ENCODE measurements around the gene PEX5.
"Not testable (repeated sequence)": the region's sequence is repeated elsewhere in the genome, so short reads cannot be mapped to it uniquely, and the experiment has no call there.

The PEX5 gene

DNA sequence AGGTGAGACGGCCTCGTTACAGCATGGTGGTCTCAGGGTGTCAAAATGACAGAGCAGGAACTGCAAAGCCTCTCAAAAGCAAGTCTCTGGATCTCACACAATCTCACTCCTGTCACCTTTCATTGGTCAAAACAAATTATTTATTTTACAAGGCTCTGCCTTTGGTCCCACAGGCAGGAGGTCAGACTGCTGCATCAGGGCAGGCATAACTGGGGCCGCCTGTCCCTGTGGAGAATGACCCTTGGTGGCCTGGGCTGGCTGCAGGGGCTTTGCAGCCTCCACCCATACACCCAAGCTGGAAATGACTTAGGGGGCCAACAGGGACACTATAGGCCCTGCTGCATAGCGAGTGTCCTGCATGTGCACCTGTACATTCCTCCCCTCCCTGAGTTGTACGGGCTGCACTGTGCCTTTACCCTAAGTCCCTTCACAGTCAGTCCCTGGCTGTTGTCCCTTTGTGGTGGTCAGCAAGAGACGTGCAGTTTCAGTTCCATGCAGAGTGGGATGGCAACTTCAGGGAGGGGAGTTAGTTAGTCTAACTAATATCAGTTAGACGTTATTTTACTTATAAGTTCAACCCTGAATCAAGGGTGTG is 28.1 kb downstream of the PEX5 start:
- no peak for DNase-seq (ENCODE audit: low spot score)

DNA sequence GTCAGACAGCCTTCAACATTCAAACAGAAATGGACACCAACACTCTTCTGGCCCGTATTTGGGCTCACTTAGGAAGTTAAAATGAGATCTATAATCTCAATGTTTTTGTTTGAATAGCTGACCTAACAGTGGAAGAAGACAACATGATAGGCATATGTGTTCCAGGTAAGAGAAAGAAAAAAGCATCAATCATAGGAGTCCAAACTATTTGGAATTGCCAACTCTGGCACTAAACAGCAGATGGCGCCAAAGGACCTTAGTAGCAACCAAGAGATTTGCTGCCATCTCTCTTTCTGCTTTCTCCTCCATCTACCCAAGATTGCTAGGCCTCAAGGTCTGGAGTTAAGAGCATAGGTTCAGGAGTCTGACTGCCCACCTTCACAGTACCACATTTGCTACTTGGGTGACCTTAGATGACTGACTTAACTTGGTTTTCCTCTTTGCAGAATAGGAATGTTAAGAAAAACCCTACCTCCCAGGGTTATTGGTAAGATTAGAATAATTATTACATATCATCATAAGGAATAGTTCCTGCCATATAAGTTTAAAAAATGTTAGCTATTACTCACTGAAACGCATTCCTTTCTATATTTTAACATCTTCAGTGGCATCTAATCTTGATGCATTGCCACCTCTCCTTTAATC is 30.2 kb downstream of the PEX5 start:
- peak; percentile 71 for DNase-seq (ENCODE audit: low spot score)

DNA sequence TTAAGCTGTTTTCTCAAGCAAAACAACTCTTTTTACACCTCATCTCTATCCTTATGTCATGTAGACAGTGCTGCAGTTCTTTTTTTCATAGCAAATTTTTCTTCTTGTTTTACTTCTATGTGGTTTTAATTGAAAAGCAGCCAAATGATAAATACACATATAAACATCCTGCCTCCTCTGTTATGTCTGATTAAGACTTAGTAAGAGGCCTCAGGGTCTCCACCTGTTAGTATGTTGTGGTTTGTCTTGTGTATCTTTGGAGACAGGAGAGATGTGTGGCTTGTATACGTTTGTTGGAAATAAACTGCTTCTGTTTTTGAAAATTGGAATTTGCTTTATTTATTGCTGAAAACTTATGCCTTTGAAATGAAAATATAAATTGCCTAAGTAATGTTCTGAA is 32.0 kb downstream of the PEX5 start:
- DNase-seq (ENCODE audit: low spot score), result no peak

DNA sequence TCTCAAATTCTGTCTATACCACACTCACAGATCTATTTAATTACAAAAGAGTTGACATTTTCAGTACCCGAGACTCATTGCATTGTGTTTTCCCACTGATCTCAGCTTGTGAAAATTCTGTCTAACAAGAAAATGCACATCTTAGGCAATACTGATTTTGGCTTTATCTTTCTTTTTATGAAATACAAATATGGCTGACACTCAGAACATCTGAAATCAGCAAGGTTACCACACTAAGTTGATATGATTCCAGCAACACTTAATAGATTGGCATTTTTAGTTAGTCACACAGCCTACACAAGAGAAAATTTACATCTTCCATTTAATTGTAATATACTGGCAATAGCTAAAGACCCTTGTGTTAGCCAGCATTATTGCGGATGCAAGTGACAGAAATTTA is 40.3 kb downstream of the PEX5 start:
- DNase-seq (ENCODE audit: low spot score), result no peak

DNA sequence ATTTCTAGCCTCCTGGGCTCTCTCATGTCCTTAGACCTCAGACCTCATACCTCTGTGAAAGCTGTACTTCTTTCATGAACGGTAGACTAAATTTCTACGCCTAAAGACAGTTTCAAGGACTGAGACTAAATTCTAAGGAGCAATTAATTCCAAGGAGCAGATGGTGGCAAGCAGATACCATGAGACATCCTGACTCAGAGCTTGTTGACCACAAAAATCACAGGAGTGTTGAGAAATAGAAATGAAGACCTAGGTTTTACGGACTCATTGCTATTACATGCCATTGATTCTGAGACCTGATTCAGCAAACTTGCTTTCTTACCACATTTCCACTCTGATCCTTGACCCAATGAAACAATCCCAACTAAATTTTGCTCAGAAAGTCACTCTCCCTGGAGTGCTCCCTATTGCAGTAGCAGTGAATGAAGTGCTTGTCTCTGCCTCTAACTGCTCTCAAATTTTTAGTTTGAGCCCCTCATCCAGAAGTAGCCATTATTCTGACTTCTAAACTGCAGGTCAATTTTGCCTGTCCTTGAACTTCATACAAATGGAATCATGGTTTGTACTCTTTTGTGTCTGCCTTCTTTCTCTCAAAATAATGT is 52.0 kb downstream of the PEX5 start:
- DNase-seq (ENCODE audit: low spot score), result no peak

DNA sequence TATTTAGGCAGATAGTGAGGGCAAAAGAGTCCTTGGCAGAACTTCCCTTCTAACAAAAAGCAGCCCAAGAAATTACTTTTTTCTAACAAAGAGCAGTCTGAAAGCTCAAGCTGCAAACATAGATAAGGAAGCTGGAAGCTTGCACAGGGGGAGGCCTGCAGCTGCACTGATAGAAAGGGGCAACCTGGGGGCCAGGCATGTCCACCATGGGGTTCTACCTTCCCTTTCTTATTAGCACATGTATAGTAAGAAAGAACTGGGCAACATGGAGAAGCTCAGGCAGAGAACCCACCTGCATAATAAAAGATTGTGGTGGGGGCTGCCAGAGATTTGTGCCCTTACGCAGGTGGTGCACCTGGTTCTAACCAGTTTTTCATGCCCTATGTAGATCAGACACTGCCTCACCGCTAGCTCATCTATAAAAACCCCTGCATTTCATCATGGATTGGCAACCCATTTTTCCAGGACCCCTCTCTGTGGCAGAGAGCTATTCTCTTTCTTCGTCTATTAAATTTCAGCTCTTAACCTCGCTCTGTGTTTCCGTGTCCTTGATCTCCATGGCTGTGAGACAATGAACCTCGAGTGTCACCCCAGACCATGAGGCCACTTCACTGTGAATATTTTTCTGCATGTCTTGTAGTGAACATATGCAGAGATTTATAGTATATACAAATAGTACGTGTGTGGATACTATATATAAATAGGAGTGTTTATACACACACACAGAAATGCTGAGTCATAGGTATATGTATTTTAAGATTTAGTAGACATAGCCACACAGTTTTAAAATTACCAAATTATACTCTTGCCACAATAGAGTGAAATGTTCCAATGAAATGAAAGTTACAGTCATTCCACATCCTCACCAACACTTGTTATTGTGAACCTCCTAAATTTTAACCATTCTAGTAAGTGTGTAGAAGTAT is 53.0 kb downstream of the PEX5 start:
- no peak for DNase-seq (ENCODE audit: low spot score)

DNA sequence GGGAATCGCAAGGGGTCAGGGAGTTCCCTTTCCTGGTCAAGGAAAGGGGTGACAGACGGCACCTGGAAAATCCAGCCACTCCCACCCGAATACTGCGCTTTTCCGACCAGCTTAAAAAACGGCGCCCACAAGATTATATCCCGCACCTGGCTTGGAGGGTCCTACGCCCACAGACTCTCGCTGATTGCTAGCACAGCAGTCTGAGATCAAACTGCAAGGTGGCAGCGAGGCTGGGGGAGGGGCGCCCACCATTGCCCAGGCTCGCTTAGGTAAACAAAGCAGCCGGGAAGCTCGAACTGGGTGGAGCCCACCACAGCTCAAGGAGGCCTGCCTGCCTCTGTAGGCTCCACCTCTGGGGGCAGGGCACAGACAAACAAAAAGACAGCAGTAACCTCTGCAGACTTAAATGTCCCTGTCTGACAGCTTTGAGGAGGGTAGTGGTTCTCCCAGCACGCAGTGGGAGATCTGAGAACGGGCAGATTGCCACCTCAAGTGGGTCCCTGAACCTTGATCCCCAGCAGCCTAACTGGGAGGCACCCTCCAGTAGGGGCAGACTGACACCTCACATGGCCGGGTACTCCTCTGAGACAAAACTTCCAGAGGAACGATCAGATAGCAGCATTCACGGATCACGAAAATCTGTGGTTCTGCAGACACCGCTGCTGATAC is 62.0 kb downstream of the PEX5 start:
- not testable (repeated sequence) for DNase-seq (ENCODE audit: low spot score)

DNA sequence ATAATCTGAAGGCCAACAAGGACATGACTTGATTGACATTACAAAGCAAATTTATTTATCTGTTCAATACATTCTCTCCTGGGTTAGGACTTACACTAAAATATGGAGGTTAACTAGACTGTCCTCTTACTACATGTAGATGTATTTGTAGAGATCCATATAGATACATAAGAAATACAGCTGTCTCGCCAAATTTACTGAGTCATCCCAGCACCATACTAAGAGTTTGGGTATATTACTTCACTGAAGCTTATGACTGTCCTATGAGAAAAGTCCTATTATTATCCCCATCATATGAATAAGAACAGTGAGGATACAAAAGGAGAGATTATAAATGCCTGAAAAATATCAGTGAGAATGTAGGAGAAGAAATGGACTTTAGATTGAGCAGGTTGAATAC is 69.6 kb downstream of the PEX5 start:
- no peak for DNase-seq (ENCODE audit: low spot score)

Data from activated CD4-positive, alpha-beta T cell treated with anti-CD3 and anti-CD28 coated beads, Interleukin-2, Interleukin-4, amounts not matched to agents 100 ng/mL and 50 ng/mL, durations not matched to agents 16 hours and 8 hours (primary cell).